Thymus (tissue), 11 donors: ENCODE data around the gene BTNL3. TPM values are rescaled to one million over a fixed set of nuclear protein-coding genes. Genes with fewer than 3 reads are reported as not detected.

ENCODE experiments used
- DNase-seq, 9 donors: peaks; one replicate each; pipeline ENCODE4 v3.0.0-alpha.2; 2013; ENCODE audit warnings: low spot score in 9 of 9, low read depth in 6 of 9, missing footprints in 1 of 9
- H3K27ac ChIP-seq, 2 donors: one replicate each; pipeline ENCODE4 v1.5.1; 2013; ENCODE audit warnings: control low read depth in 1 of 2, low read depth in 1 of 2, low read length in 1 of 2, mild to moderate bottlenecking in 1 of 2, moderate library complexity in 1 of 2
- H3K27me3 ChIP-seq, 2 donors: one replicate each; pipeline ENCODE4 v1.5.1; 2013; ENCODE audit warnings: low read length in 1 of 2; ENCODE audit not compliant: control insufficient read depth in 2 of 2, insufficient read depth in 1 of 2
- H3K36me3 ChIP-seq, 2 donors: one replicate each; pipeline ENCODE4 v1.5.1; 2013; ENCODE audit warnings: low read length in 1 of 2, mild to moderate bottlenecking in 1 of 2, moderate library complexity in 1 of 2; ENCODE audit not compliant: control insufficient read depth in 2 of 2, insufficient read depth in 2 of 2
- H3K4me1 ChIP-seq, 2 donors: one replicate each; pipeline ENCODE4 v1.5.1; 2013; ENCODE audit warnings: low read length in 2 of 2; ENCODE audit not compliant: control insufficient read depth in 2 of 2, insufficient read depth in 2 of 2
- H3K4me3 ChIP-seq, 2 donors: one replicate each; pipeline ENCODE4 v1.5.1; 2013; ENCODE audit warnings: low read length in 2 of 2, control low read depth in 1 of 2, mild to moderate bottlenecking in 1 of 2
- H3K9me3 ChIP-seq, 2 donors: one replicate each; pipeline ENCODE4 v1.5.1; 2013; ENCODE audit warnings: low read length in 1 of 2, mild to moderate bottlenecking in 1 of 2; ENCODE audit not compliant: control insufficient read depth in 2 of 2, insufficient read depth in 1 of 2
- WGBS: extraction: QIAGEN DNeasy Blood & Tissue Kit; methylation state at CpG from one replicate; pipeline ENCODE4 v1.1.7; 2013; 5-methylcytosine and 5-hydroxymethylcytosine counted together
- polyA plus RNA-seq: library from polyadenylated mRNA; stranded (reverse); fragments of 200-250 nt; gene quantifications from one replicate; pipeline ENCODE4 v1.2.3, GENCODE V29; 2013
- total RNA-seq: library from RNA; stranded (reverse); fragments of 120-200 nt; gene quantifications from one replicate; pipeline ENCODE4 v1.2.4, GENCODE V29; 2013
- donor health status: healthy.

BTNL3 gene
- total and polyA plus RNA-seq, 2 donors, result 0.14 TPM; not detected in 1

- Histone ChIP-seq H3K27ac (no peak overlapping the region), H3K4me1 (no peaks in the 10 kb centered on the region), H3K4me3 (no peak overlapping the region), H3K36me3 (no peaks in the 10 kb centered on the region), H3K27me3 (peaks cover 0 to 4% of the 10 kb centered on the region in 2 donors), H3K9me3 (no peaks in the 10 kb centered on the region)
- DNase-seq, result no peak
- 91% methylated on average over 20 of the region's 20 CpGs for WGBS
These were observed 47.6 kb downstream of the BTNL3 start for GRCh38 chr5:181035991-181036815.

GRCh38 chr5:181036816-181037364 lies 48.2 kb downstream of the BTNL3 start:
- peaks cover 0 to 5% of the 10 kb centered on the region in 2 donors for H3K27me3 ChIP-seq
- H3K4me3 ChIP-seq, result no peak overlapping the region
- no peak overlapping the region for H3K27ac ChIP-seq
- no peaks in the 10 kb centered on the region for H3K9me3 ChIP-seq
- WGBS, result 92% methylated on average over 13 of the region's 13 CpGs
- H3K4me1 ChIP-seq, result no peaks in the 10 kb centered on the region
- H3K36me3 ChIP-seq, result no peaks in the 10 kb centered on the region
- no peak for DNase-seq

GRCh38 chr5:181037365-181037861 lies 48.8 kb downstream of the BTNL3 start:
- Histone ChIP-seq H3K36me3 (no peaks in the 10 kb centered on the region), H3K27ac (no peak overlapping the region), H3K4me3 (no peak overlapping the region), H3K27me3 (peaks cover 2 to 9% of the 10 kb centered on the region in 2 donors), H3K4me1 (no peaks in the 10 kb centered on the region), H3K9me3 (no peaks in the 10 kb centered on the region)
- DNase-seq, result no peak
- WGBS, result 93% methylated on average over 4 of the region's 4 CpGs

GRCh38 chr5:181039471-181039870 lies 50.8 kb downstream of the BTNL3 start:
- 63% methylated on average over 8 of the region's 8 CpGs for WGBS
- Histone ChIP-seq H3K9me3 (no peaks in the 10 kb centered on the region), H3K4me3 (no peak overlapping the region), H3K27ac (no peak overlapping the region), H3K27me3 (peaks cover 3 to 18% of the 10 kb centered on the region in 2 donors), H3K36me3 (no peaks in the 10 kb centered on the region), H3K4me1 (no peaks in the 10 kb centered on the region)
- no peak for DNase-seq

- Histone ChIP-seq H3K36me3 (no peaks in the 10 kb centered on the region), H3K27me3 (peaks cover 3 to 22% of the 10 kb centered on the region in 2 donors)
These were observed 51.4 kb downstream of the BTNL3 start, which contains the start of gene BTNL9 for GRCh38 chr5:181039931-181040630. TSS of gene BTNL9 (plus strand) at chr5:181040266. CDS start at chr5:181045490, 5,224 bp downstream.

GRCh38 chr5:181040631-181040945 lies 51.9 kb downstream of the BTNL3 start:
- WGBS, result 87% methylated on average over 8 of the region's 8 CpGs
- no peaks in the 10 kb centered on the region for H3K4me1 ChIP-seq
- no peak overlapping the region for H3K27ac ChIP-seq
- no peaks in the 10 kb centered on the region for H3K9me3 ChIP-seq
- no peak for DNase-seq
- no peaks in the 10 kb centered on the region for H3K36me3 ChIP-seq
- peaks cover 3 to 26% of the 10 kb centered on the region in 2 donors for H3K27me3 ChIP-seq
- H3K4me3 ChIP-seq, result no peak overlapping the region

More at GRCh38 chr5:181039931-181040630, 51.4 kb downstream of the BTNL3 start, which contains the start of gene BTNL9:
- WGBS, result 55% methylated on average over 17 of the region's 17 CpGs
- no peak for DNase-seq
- Histone ChIP-seq H3K4me1 (no peaks in the 10 kb centered on the region), H3K9me3 (no peaks in the 10 kb centered on the region), H3K27ac (no peak within 1 kb of the TSS), H3K4me3 (no peak within 1 kb of the TSS)

DNA sequence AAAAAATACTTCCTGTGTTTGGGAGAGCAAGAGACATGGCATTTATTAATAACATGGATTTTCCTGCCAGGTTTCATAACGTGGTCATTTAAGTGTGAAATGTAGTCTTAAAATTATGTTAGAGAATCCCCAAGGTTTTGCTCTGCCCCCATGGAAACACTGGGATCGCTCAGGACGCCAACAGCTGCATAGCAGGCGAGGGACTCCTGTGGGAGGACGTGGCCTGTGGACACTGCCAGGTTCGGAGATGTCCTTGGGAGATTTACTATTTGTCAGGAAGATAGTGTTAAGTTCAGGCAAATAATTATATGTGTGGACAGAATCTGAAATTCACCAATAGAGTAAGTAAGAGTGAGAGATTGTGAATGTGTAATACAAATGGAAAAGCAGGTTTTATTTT lies 52.4 kb downstream of the BTNL3 start:
- H3K27ac ChIP-seq, result no peak overlapping the region
- H3K9me3 ChIP-seq, result no peaks in the 10 kb centered on the region
- H3K36me3 ChIP-seq, result no peaks in the 10 kb centered on the region
- H3K27me3 ChIP-seq, result peaks cover 3 to 27% of the 10 kb centered on the region in 2 donors
- H3K4me1 ChIP-seq, result no peaks in the 10 kb centered on the region
- DNase-seq, result no peak
- WGBS, result 75% methylated on average over 6 of the region's 6 CpGs
- no peak overlapping the region for H3K4me3 ChIP-seq

- no peak overlapping the region for H3K27ac ChIP-seq
These were observed 53.5 kb downstream of the BTNL3 start for GRCh38 chr5:181042036-181042713.

More at GRCh38 chr5:181042036-181042713, 53.5 kb downstream of the BTNL3 start:
- Histone ChIP-seq H3K36me3 (no peaks in the 10 kb centered on the region), H3K4me3 (no peak overlapping the region), H3K27me3 (peaks cover 3 to 29% of the 10 kb centered on the region in 2 donors), H3K9me3 (no peaks in the 10 kb centered on the region), H3K4me1 (no peaks in the 10 kb centered on the region)
- DNase-seq, result no peak
- 74% methylated on average over 15 of the region's 15 CpGs for WGBS
